HG03039 (cell line): ENCODE results near the gene HEATR5A.
"Not testable (repeated sequence)": the region's sequence is repeated elsewhere in the genome, so short reads cannot be mapped to it uniquely, and the experiment has no call there.

Experiments
- ATAC-seq: cut with Tn5 transposase; IDR thresholded peaks from one replicate; pipeline ENCODE4 v1.9.1; 2021; ENCODE audit warnings: mild to moderate bottlenecking, moderate library complexity; ENCODE audit not compliant: unreplicated experiment

HEATR5A gene

DNA sequence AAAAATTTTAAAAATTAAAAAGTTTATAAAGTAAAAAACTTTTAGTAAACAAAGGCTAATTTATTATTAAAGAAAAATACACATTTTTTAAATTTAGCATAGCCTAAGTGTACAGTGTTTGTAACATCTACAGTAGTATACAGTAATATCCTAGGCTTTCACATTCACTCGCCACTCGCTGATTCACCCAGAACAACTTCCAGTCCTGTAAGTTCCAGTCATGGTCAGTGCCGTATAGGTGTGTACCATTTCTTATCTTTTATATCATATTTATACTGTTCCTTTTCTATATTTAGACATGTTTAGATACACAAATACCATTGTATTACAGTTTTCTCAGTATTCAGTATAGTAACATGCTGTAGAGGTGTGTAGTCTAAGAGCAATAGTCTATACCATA is 28.9 kb downstream of the HEATR5A start:
- ATAC-seq = no peak

DNA sequence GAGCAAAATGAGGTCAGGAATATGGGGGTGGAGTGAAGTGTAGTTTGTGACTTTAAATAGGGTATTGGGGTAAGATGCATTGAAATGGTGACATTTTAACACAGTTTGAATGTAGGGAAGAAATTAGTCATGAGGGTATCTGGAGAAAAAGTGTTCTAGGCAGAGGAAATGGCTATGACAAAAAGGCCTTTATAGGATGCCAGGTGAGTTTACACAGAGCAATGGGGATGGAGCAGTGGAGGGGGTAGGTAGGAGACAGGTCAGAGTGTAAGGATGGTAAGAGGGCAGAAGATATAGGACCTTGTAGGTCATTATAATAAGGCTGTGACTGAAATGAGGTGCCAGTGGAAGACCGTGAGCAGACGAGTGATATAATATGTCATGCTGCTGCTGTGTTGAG is 30.4 kb downstream of the HEATR5A start:
- ATAC-seq = no peak

DNA sequence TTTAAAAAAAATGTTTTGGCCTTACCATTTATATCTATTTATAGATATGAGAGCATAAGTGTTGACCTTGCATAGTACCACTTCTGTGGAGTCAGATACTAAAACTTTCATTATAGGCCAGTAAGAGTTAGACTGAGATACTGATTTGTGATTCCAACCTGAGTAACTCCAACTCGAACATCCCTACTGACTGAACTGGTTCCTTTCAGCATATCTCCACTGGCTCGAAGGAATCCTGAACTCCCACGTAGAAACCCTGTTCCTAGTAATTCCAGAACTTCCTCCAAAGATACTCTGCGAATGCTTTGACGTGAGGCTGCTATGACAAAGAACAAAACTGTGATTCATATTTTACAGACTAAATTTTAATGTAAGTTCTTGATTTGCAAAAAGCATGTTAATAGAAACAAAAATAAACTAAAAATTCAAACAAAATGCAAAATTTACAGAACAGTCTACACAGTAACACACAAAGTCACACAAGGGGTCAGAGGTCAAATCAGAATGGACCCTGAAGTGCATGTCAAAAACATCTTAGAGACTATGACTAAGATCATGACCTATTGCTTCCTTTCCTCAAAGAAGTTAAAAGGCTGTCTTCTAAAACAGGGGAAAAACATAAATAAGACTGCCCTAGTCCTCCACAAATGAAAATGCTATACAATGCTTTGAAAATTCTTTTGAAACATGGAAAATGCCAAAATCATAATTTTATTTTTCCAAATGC is 31.5 kb downstream of the HEATR5A start:
- ATAC-seq = no peak

DNA sequence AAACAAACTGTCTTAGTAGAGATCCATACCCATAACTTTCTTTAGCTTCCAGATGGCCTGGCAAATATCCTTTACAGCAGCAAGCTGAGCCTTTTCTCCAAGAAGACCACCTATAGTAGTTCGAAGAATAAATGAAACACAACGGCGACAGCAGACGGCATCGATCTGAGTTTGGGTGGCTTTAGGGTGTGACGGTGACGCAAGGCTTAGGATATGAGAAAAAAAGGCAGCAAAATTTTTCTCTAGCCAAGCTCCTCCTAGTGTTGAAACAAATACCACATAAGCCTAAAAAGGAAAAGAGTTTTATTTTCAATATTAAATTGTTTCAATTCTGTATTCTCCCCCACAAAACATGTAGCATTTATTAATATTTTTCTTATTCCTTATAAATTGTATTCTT is 33.3 kb downstream of the HEATR5A start:
- no peak for ATAC-seq

DNA sequence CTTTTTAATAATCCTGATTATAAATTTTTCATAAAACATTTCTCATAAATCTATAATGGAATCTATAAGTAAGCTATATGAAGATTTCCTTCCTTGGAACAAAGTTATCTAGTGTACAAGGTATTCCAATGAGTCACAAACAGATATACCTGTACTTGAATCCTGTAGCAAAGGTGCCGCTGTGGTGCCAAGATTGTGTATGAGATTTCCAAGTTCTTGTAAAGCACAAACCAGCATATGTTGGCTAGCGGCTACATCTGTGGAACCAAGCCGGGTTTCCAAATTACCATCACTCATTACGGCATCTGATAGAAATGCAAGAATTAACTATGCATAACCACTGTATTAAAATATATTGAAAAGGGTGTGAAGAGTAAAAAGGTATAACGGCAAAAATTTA is 34.1 kb downstream of the HEATR5A start:
- ATAC-seq = no peak

DNA sequence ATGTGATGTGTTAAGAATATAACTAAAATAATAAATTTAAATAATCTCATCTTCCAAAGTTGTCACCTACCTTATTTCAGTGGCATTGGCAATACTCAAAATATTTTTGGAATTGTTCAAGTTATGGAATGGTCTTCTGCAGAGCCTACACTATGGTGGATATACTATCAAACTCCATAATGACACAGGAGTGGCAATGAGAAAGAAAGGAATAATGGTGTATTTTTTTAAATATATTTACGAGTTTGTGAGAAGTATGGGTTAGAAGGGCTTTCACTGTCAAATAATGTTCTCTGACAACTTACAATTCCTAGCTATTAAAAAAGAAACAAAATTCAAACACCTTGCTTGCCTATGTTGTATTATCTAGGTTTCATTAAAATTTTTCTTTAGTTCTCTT is 38.1 kb downstream of the HEATR5A start:
- no peak for ATAC-seq

DNA sequence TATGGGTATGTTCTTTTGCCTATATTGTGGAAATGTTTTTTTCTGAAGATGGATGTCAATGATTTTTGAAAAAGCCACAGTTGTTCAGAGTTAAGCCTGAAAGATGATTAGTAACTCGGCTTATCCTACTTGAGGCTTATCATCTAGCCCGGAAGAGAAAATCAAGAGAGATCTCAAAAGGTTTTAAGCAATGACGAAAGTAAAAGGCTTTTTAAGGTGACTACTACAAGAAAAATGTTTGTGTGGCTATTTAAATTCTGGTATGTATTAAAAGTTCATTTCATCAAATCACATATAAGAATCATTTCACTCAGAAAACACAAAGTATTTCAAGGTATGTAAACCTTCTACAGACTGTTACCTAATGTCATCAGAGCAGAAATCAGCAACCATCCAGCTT is 40.2 kb downstream of the HEATR5A start:
- no peak for ATAC-seq

DNA sequence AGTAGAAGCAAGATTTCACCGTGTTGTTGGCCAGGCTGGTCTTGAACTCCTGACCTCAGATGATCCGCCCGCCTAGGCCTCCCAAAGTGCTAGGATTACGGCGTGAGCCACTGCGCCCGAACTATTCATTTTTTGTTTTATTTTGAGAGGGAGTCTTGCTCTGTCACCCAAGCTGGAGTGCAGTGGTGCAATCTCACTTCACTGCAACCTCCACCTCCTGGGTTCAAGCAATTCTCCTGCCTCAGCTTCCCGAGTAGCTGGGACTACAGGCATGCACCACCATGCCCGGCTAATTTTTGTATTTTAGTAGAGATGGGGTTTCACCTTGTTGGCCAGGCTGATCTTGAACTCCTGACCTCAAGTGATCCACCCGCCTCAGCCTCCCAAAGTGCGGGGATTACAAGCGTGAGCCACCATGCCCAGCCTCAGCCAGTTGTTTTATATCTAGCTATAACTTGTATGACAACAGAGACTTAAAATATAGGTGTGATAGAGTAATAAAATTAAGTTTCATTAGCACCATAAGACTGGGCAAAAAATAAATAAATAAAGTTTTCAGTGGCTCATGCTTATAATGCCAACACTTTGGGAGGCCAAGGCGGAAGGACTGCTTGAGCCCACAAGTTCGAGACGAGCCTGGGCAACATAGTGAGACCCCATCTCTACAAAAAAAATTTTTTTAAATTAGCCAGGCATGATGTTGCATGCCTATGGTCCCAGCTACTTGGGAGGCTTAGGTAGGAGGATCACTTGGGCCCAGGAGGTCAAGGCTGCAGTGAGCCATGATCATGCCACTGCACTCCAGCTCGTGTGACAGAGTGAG is 41.0 kb downstream of the HEATR5A start:
- ATAC-seq = not testable (repeated sequence)

DNA sequence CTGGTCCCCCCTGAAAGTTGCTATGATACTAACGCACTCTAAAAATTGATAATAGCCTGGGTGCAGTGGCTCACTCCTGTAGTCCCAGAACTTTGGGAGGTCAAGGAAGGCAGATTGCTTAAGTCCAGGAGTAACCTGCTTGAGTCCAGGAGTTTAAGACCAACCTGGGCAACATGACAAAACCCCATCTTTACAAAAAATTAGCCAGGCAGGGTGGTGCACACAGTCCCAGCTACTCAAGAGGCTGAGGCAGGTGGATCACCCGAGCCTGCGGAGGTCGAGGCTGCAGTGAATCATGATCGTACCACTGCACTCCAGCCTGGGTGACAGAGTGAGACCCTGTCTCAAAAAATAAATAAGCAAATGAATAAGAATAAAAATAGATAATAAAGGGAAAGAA is 42.9 kb downstream of the HEATR5A start:
- ATAC-seq = no peak

DNA sequence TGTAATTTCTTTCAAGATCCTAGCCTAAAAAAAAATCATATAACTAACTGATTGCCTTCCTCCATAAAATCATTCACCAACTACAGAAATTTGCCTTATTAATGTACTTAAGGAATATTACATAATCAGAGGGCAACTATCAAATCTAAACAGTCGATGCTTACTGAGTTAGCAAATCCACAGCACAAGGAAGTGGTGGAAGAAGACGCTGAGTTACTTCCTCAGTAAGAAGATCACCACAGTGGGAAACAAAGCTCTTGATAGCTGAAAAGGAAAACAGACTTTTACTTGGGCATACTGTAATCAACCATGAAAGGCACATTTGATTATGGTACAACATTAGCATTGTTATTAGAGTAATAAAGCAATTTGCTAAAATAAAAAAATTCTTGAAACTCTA is 48.7 kb downstream of the HEATR5A start:
- no peak for ATAC-seq

DNA sequence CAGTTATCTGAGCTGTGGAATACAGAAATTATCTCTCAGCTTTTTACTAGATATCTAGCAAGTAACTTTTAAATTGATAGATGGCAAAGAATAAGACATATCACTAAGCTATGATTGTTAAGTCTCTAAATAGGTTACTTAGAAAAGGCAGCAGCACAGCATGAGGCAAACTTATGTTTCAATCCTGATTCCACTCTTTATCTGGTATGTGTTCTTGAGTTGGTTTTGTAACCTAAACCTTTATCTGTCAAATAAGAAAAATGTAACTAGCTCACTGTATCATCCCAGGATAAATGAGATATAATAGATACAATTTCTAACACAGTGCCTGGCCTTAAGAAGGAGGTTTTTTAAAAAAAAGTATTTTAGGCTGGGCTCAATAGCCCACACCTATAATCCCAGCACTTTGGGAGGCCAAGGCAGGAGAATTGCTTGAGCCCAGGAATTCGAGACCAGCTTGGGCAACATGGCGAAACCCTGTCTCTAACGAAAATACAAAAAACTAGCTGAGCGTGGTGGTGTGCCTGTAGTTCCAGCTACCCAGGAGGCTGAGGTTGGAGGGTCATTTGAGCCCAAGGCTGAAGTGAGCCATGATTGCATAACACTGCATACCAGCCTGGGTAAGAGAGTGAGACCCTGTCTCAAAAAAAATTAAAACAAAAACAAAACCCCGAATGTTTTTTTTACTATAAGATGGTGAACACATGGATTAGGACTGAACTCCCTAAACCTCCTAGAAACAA is 56.8 kb downstream of the HEATR5A start:
- no peak for ATAC-seq

DNA sequence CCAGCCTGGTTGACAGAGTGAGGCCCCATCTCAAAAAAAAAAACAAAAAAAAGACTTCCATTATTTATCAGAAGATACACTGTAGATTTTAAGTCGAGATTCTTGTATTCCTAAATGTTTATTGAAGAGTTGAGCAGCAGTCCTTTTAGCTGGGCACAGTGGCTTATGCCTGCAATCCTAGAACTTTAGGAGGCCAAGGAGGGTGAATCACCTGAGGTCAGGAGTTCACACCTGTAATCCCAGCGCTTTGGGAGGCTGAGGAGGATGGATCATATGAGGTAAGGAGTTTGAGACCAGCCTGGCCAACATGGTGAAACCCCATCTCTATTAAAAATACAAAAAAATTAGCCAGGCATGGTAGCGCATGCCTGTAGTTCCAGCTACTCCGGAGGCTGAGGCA is 57.6 kb downstream of the HEATR5A start:
- no peak for ATAC-seq

DNA sequence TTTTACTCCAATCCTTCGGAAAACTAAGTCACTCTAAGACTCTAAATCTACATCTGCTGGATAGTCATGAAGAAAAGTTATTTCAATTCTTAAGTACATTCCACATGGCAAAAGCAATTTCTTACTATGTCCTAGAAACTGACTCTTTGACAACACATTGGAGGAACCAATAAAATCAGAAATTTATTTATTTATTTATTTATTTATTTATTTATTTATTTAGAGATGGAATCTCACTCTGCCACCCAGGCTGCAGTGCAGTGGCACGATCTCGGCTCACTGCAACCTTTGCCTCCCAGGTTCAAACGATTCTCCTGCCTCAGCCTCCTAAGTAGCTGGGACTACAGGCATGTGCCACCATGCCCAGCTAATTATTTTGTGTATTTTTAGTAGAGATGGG is 58.6 kb downstream of the HEATR5A start:
- ATAC-seq = not testable (repeated sequence)

DNA sequence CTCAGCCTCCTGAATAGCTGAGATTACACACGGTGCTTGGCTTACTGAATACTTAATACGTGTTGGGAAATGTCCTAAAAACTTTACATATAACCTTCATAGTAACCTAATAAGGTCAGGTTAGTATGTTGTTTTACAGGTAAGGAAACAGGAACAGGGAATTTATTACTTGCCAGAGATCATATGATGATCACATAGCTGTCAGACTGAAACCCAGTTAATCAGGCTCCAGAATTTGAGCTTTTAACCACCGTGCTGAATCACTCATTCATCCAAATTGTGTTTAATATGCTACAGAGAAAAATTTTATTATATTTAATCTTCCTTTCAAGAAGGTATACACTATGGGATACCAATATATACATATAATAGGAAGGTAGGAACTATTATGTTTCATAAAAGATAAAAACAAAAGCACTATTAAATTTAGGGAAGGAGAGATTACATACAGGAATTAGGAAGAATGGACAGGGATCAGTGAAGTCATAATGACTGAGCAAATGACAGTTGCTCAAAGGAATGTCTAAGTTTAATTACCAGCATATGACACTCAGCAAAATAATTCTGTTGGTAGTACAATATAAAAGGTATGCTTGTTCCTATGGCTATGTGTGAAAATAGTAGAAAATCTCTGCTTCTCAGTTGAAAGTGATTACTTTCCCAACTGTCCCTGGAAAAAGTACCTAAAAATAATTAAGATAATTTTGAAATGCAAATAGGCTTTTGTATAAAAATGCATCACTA is 59.3 kb downstream of the HEATR5A start:
- ATAC-seq = no peak

DNA sequence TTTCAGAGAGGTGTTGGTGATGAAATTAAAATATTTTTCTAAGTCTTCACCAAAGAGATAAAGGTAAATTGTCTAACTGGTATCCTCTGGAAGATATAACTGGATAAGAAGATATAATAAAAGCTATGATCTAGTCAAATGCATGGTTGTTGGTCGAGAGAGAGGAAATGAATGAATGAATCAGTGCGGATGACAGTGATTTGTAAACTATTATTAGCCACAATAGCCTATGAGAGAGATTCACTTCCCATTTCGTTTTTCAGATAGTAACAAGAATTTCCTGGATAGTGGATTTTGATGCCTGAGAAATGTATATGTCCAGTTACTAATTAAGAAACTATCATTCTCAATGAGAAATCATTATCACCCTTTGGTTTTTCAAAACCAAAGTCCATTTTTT is 63.1 kb downstream of the HEATR5A start:
- no peak for ATAC-seq

DNA sequence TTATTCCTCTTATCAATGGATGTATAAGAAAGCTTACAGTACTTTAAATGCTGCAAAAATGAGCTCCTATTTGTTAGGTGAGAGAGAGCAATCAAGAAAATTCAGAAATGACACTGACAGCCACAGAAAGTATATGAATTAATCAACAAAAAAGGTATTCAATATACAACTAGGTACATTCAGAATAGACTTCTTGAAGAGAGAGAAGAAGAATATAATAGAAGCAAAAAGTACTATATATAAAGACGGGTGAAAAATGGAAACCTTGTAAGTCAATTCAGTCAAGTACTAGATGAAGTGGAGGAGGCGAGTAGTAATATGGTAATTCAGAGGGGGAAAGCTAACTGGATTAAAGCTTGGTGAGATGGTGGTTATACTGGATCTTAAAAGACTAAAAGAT is 74.3 kb downstream of the HEATR5A start:
- ATAC-seq = no peak

DNA sequence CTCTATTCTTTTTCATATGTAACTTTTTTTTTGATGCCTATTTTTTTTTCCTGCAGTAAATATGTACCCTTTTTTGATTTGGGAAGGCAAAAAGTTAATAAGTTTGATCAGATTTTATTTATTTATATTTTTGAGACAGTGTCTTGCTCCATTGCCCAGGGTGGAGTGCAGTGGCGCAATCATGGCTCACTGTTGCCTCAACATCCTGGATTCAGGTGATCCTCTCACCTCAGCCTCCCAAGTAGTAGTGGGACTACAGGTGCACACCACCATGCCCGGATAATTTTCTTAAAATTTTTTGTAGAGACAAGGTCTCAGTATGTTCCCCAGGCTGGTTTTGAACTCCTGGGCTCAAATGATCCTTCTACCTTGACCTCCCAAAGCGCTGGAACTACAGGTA is 79.1 kb downstream of the HEATR5A start:
- no peak for ATAC-seq

DNA sequence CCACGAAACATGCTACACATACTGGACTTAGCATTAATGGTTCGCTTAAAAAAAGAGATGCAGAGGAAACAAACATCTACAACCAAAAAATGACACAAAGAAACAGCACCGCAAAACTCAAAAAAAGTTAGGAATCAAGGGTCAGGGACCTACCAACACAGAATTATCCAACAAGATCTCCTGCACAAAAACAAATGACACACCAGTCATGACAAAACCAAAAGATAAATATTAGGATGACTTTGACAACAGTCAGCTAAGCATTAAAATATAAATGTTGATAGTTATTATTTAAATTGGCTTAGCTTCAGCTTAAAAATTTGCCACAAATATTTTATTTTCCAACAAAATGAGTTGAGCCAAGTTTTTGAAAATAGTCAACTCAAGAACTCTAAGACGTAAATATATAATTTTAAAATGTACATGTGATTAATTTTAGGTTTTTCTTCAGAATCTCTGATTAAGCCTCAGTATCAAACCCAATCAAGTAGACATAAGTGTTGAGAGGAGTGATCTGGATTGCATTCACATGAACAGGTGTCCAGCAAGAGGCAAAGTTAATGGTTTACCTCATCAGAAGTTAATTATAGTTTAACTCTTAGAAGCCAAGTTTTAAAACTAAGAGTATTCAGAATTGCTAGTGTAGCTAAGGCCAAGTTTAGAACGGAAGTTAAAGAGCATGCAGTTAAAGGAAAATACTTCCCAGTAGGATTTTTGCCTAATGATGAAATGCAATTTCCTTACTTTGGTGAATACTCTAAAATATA is 79.9 kb downstream of the HEATR5A start:
- ATAC-seq = no peak

DNA sequence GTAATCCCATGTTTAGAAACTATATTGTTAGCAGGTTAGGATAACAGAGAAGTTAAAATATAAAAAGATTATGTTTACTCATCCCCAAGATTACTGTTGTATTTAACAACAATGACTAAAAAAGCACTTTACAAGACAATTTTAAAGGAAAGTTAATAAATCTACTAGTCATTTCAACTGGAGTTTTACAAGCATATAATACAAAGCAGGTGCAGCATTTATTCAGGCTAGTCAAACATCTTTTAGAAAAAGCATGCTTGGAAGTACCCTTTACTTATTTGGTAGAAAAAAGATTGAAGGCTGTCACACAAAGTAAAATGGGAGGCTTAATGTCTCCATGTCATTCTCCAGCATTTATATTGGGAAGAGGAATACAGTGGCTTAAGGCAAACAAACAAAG is 80.6 kb downstream of the HEATR5A start:
- ATAC-seq = no peak

DNA sequence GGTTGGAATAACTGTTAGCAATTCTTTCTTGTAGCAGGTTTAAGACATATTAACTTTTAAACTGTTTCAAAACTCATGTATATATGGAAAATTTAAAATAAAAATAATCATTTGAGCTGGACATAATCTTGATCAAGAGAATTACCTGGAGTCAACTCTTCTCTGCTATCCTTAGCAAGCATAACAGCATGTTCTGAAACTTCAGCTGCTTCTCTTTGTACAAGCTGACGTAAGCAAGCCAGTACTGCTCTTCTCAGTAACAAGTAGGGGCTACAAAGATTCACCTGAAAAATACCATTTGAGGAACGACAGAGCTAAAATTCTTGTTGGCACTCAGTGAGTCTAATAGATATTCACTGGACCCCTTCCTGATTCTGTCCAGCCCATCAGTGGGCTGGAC is 83.0 kb downstream of the HEATR5A start:
- no peak for ATAC-seq
